ELF-1 (cell line): ENCODE results near the gene COG5.

ENCODE experiments used
- DNase-seq: peaks from one replicate; pipeline ENCODE4 v3.0.0-alpha.2; 2016; ENCODE audit warnings: low read depth, low spot score

COG5 gene

DNA sequence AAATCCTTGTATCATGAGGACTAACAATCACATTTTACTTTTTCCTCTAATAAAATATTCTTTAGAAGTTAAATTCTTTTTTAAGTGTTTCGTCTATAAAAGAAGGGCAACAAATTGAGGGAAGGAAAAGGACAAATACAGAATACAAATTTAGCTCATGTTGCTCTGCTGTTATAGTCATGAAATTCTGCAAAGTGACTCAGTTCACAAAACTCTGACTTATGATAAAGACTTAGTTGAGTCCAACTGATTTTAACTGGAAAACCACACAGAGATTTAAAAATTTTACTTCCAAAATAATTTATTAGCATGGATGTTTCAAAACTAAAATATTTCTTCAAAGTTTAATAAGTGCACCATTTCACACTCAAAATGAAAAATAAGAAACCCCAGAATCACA, 168.9 kb downstream of the COG5 start:
- DNase-seq = no peak

DNA sequence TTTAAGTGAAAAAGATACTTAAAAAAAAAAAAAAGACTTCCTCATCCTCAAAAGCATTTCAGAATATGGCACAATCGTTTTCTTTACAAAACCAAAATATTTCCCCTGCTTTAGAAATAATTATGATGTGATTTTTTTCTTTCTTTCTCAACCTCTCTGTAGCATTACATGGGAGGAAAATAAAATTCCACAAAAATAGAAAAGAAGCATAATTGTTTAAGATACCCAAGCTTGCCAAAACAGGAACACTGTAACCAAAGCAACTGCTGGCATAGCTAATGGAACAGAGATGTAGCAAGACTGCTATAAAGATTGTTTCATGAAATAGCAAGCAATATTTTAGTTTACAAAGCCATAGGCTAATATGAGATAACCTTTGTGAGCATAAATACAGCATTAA, 169.4 kb downstream of the COG5 start:
- no peak for DNase-seq

DNA sequence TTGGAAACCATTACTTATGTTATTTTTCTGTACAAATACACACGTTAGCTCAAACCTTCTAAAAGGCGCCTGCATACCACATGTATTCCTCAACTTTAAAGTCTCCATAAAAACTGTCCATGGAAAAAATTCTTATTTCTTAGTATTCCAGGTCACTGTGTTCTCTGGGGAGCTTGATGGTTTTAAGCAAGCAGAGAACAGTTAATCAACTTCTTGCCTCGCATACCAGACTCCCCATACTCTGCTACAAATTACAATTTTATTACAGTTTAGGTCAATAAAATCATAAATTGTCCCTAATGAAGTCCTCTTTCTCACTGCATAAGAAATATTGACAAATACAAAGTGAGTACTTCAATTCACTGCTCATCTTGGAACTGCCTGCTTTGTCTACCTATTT, 170.9 kb downstream of the COG5 start:
- no peak for DNase-seq

DNA sequence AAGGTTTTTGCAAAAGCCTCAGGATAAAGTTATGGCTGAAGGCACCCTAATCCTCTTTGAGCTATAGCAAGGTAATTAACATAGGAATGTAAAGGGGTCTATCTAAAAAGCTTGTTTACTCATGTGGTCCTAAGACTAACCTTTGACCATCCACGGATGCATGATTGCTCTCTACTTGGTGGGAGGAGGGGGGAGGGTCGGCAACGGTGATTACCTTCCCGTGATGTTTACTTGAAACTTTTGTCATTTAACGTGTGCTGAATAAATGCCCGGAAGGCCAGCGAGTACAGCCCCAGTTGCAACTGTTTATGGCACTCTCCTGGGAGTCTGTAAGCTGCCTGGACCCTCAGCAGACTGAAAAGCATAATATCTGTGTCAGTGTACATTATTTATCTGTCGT, 172.8 kb downstream of the COG5 start:
- DNase-seq = peak; percentile 34

GRCh38 chr7:107388604-107389003, 175.1 kb downstream of the COG5 start:
- DNase-seq = no peak

DNA sequence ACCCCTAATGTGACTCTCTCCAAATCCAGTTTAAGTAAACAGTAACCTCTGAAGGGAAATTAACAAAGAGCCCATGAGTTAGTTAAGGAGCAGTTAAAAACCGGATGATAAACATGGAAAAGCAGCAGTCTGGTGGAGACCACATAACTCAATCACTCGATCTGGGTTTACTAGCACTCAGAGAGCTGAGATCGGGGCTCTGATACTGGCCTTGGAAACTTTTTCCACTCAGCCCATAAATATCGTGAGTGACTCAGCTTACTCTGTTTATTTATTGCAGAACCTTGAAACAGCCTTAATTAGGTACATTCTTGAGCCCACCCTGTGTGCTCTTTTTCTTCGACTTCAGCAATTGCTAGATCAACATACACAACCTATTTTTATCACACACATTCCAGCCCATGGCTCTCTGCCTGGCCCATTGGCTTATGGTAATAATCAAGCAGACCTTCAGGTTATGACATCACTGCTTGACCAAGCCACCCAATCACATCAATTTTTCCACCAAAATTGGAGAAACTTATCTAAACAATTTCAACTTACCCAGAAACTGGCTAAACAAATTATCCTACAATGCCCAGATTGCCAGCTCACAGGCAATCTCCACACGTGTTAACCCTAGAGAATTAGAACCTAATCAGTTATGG, 176.0 kb downstream of the COG5 start:
- DNase-seq = peak; percentile 9

GRCh38 chr7:107387128-107387527, 176.6 kb downstream of the COG5 start:
- peak; percentile 78 for DNase-seq

DNA sequence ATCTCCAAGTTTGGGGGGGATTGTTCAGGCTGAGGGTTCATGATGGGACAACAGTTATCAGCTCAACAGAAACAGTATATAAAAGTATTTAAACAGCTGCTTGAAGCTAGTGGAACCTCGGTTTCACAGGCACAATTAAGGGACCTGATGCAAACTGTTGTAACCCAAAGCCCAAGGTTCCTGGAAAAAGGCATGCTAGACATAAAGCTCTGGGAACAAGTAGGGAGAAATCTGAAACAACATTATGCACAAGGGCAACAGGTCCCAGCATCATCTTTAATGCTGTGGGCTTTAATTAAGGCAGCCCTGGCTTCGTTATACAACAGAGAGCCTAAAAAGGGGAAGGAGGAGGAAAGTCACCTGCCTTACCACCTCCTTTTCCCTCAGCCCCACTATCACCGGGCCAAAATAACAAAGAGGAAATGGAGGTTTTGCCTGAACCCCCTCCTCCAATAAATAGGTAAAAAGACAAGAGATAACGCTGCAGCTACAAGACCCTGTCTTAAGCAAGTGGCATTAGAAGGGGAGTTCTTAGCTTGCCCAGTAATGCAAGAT, 177.1 kb downstream of the COG5 start:
- no peak for DNase-seq

GRCh38 chr7:107384025-107384424, 179.7 kb downstream of the COG5 start:
- DNase-seq = no peak

DNA sequence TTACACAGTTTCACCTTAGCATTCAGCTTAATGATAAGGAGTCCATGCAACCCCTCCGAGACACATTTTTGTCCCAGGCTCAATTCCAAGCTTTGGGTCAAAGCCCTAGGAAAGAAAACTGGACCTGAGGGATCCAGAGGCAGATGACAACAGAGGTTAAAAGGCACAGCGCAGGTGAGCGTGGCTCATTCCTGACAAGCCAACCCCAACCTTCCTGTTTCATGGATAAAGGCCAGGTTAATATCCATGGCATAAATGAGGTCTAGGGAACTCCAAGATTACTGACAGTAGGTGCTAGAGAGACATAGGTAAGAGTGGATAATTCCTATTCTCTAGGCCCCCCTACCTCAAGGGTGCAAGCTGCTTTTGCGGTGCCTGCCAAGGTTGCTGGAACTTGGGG, 180.5 kb downstream of the COG5 start:
- DNase-seq = no peak

GRCh38 chr7:107381453-107381852, 182.3 kb downstream of the COG5 start:
- DNase-seq = no peak

DNA sequence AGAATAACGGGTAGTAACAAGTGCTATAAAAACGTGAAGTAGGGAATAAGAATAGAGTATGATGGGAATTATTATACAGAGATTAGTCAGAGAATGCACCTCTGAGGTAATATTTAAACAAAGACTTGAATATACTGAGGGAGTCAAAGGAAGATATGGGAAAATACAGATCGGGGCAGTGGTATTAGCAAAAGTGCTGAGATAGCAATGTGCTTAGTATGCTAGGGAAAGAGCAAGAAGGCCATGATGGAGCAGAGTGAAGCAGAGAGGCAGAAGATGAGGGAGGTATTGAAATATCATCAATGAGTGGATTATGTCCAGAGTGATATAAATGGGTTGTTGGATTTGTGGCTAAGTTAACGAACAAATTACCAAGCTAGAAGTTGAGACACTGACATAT, 190.4 kb downstream of the COG5 start:
- DNase-seq = no peak

- no peak for DNase-seq
Observed at GRCh38 chr7:107372298-107372697, 191.4 kb downstream of the COG5 start.

DNA sequence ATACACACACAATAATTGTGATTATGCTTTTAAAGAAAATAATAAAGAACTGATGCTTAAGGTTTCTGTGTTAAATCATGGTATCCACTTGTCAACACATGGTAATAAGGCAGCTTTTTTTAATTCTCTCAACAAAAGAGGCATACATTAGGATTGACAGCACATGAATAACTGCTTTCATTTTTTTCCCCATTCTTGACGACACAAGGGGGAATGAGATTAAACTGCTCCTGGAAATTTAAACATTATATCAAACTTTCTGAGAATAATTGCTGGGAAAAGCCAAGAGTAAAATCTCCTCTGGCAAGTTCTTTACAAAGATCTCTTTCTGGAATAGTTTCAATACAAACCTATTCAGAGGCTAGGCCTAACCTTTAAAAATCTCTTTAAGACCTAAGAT, 192.9 kb downstream of the COG5 start:
- DNase-seq = no peak

- no peak for DNase-seq
Observed at GRCh38 chr7:107364787-107365186, 198.9 kb downstream of the COG5 start.

GRCh38 chr7:107359520-107360316, 204.0 kb downstream of the COG5 start:
- no peak for DNase-seq

DNA sequence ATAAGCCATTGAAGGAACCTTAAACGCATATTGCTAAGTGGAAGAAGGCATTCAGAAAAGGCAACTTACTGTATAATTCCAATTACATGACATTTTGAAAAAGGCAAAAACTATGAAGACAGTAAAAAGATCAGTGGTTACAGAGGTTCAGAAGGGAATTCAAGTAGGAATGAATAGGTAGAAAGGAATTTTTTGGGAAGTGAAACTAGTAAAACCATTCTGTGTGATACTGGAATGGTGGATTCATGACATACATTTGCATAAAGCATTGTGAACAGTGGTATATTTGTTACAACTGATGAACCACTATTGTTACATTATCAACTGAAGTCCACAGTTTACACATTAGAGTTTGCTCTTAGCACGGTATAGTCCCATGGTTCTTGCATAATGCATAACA, 208.1 kb downstream of the COG5 start:
- DNase-seq = no peak

GRCh38 chr7:107354640-107355039, 209.1 kb downstream of the COG5 start:
- DNase-seq = no peak

- DNase-seq = no peak
Observed at GRCh38 chr7:107353701-107354100, 210.0 kb downstream of the COG5 start.

DNA sequence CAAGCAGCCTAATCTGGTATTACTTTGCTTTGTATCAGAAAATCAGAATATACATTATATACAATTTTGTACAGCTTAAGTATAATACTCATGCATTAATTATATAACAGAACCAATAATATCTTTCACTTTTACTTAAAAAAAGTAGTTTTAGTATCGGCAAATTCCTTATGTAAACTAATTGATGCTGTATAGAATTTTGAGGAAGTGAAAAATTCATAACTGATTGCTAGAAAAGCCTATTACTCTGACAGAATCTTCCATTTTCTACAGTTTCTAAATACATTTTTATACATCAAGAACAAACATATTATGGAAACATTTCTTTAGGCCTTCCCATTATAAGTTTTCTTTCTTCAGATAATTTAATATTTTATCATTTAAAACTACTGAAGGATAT, 217.8 kb downstream of the COG5 start:
- DNase-seq = no peak

DNA sequence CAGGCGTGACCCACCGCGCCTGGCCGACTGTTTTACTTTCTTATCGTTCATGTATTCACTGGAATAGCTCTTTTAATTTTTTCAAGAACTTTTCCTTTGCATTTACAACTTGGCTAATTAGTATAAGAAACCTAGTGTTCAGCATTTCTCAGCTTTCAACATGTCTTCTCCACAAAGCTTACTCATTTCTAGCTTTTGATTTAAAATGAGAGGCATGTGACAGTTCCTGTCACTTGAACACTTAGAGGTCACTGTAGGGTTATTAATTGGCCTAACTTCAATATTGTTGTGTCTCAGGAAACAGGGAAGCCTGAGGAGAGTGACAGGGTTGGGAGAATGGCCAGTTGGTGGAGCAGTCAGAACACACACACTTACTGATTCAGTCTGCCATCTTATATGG, 218.9 kb downstream of the COG5 start:
- DNase-seq = no peak

DNA sequence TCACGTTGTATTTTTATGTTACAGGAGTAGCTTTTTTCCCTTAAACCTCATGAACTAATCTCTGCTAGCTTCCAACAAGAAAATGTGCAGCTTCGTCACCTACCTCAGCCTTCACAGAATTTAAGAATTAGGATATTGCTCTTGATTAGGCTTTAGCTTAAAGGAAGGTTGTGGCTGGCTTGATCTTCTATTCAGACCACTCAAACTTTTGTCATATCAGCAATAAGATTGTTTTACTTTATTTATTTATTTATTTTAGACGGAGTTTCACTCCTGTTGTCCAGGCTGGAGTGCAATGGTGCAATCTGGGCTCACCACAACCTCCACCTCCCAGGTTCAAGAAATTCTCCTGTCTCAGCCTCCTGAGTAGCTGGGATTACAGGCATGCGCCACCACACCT, 219.4 kb downstream of the COG5 start:
- DNase-seq = no peak

DNA sequence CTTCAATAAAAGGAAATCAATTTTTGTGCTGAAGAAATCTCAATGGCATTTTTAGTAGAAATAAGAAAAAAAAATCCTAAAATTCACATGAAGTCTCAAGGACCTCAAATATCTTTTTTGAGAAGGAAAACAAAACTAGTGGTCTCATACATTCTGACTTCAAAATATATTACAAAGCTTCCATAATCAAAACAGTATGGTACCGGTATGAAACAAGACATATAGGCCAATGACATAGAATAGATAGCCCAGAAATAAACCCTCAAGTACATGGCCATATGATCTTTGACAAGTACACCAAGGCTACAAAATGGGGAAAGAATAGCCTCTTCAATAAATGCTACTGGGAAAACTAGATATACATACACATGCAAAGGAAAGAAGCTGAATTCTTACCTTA, 225.6 kb downstream of the COG5 start:
- no peak for DNase-seq
